IMR-90 (cell line): ENCODE results near the gene SSBP3. TPM values are rescaled to one million over a fixed set of nuclear protein-coding genes. Genes with fewer than 3 reads are reported as not detected.

ENCODE experiments used
- ATAC-seq: fragments of 200-7000 bp; cut with Tn5 transposase; 2 replicates; pipeline ENCODE4 v1.9.1; 2020; ENCODE audit warnings: low read depth, mild to moderate bottlenecking, moderate library complexity
- BruUV-seq: library from RNA; stranded (reverse); fragments of 400-500 nt; replicated peaks from 2 replicates; lab custom pipeline; 2021; lab: Mats Ljungman, UMichigan
- CTCF ChIA-PET: fragments of 300-600 bp; formaldehyde crosslinking; extraction: SDS; loops from one replicate; lab custom pipeline; 2021; ENCODE audit warnings: antibody characterized with exemption; lab: Yijun Ruan, JAX
- POLR2A ChIA-PET: fragments of 300-600 bp; sonication (Branson Sonifier 250); formaldehyde crosslinking; loops from one replicate; lab custom pipeline; 2022; ENCODE audit warnings: antibody characterized with exemption; ENCODE audit not compliant: unreplicated experiment; lab: Charles Lee
- DNase-seq: peaks from one replicate; pipeline ENCODE4 v3.0.0; 2013
- H2AFZ ChIP-seq: replicated peaks from 2 replicates; pipeline ENCODE3; 2013; ENCODE audit warnings: low read length, mild to moderate bottlenecking; ENCODE audit not compliant: poor library complexity
- H2AK5ac ChIP-seq: 2 replicates; pipeline ENCODE4 v1.6.1; 2013; ENCODE audit warnings: low read depth, low read length, inconsistent platforms
- H2AK9ac ChIP-seq: replicated peaks from 2 replicates; pipeline ENCODE3; 2013; ENCODE audit warnings: mild to moderate bottlenecking, low read depth, low read length, moderate library complexity; ENCODE audit not compliant: poor library complexity
- H2BK120ac ChIP-seq: 2 replicates; pipeline ENCODE4 v1.6.1; 2013; ENCODE audit warnings: low read depth, low read length, inconsistent platforms
- H2BK15ac ChIP-seq: 3 replicates; pipeline ENCODE4 v1.6.1; 2013; ENCODE audit warnings: low read depth, low read length, inconsistent platforms
- H2BK20ac ChIP-seq: 2 replicates; pipeline ENCODE4 v1.6.1; 2013; ENCODE audit warnings: low read depth, mild to moderate bottlenecking, inconsistent platforms, low read length, moderate library complexity
- H2BK5ac ChIP-seq: 2 replicates; pipeline ENCODE4 v1.6.1; 2013; ENCODE audit warnings: mild to moderate bottlenecking, low read depth, low read length, inconsistent platforms; ENCODE audit not compliant: poor library complexity, severe bottlenecking
- H3K14ac ChIP-seq: replicated peaks from 2 replicates; pipeline ENCODE4 v1.6.1; 2013; ENCODE audit warnings: low read depth, low read length, inconsistent platforms
- H3K18ac ChIP-seq: 2 replicates; pipeline ENCODE4 v1.6.1; 2013; ENCODE audit warnings: low read depth, low read length, control low read depth
- H3K23ac ChIP-seq: 2 replicates; pipeline ENCODE4 v1.6.1; 2013; ENCODE audit warnings: low read depth, low read length, inconsistent platforms
- H3K27ac ChIP-seq: 2 replicates; pipeline ENCODE4 v1.5.1; 2013; ENCODE audit warnings: mild to moderate bottlenecking, control low read depth, low read length; ENCODE audit not compliant: insufficient read depth
- H3K27me3 ChIP-seq: 2 replicates; pipeline ENCODE4 v1.6.1; 2013; ENCODE audit warnings: low read length; ENCODE audit not compliant: control insufficient read depth, insufficient read depth
- H3K36me3 ChIP-seq: 2 replicates; pipeline ENCODE4 v1.6.1; 2013; ENCODE audit warnings: low read length, mixed read lengths; ENCODE audit not compliant: control insufficient read depth, insufficient read depth
- H3K4ac ChIP-seq: 2 replicates; pipeline ENCODE4 v1.6.1; 2013; ENCODE audit warnings: low read depth, low read length, inconsistent platforms
- H3K4me1 ChIP-seq: 2 replicates; pipeline ENCODE4 v1.6.1; 2013; ENCODE audit warnings: low read length, mixed read lengths; ENCODE audit not compliant: control insufficient read depth, insufficient read depth
- H3K4me2 ChIP-seq: 2 replicates; pipeline ENCODE4 v1.6.1; 2013; ENCODE audit warnings: low read depth, mild to moderate bottlenecking, control low read depth, low read length, moderate library complexity
- H3K4me3 ChIP-seq: 2 replicates; pipeline ENCODE4 v1.5.1; 2013; ENCODE audit warnings: low read depth, mild to moderate bottlenecking, control low read depth, low read length, moderate library complexity; ENCODE audit not compliant: insufficient read depth
- H3K56ac ChIP-seq: 2 replicates; pipeline ENCODE4 v1.6.1; 2013; ENCODE audit warnings: low read length, inconsistent platforms; ENCODE audit not compliant: insufficient read depth; ENCODE audit errors: extremely low read depth
- H3K79me1 ChIP-seq, 2 experiments: 2 replicates each; pipeline ENCODE4 v1.6.1; 2013; ENCODE audit warnings: low read length in 2 of 2, inconsistent platforms in 1 of 2, low read depth in 1 of 2
- H3K9ac ChIP-seq: 2 replicates; pipeline ENCODE4 v1.6.1; 2013; ENCODE audit warnings: low read depth, low read length, control low read depth
- H3K9me1 ChIP-seq: 2 replicates; pipeline ENCODE4 v1.6.1; 2013; ENCODE audit warnings: low read length, inconsistent platforms; ENCODE audit not compliant: insufficient read depth
- H3K9me3 ChIP-seq: 2 replicates; pipeline ENCODE4 v1.6.1; 2013; ENCODE audit warnings: low read length; ENCODE audit not compliant: control insufficient read depth, insufficient read depth
- H4K20me1 ChIP-seq: 2 replicates; pipeline ENCODE4 v1.6.1; 2013; ENCODE audit warnings: low read length, inconsistent platforms; ENCODE audit not compliant: insufficient read depth
- H4K5ac ChIP-seq: 2 replicates; pipeline ENCODE4 v1.6.1; 2013; ENCODE audit warnings: mild to moderate bottlenecking, low read depth, low read length, control low read depth
- H4K8ac ChIP-seq, 2 experiments: 2 replicates each; pipeline ENCODE4 v1.6.1; 2013; ENCODE audit warnings: low read depth in 2 of 2, low read length in 2 of 2, control low read depth in 1 of 2, inconsistent platforms in 1 of 2
- H4K91ac ChIP-seq: 2 replicates; pipeline ENCODE4 v1.6.1; 2013; ENCODE audit warnings: low read depth, low read length, inconsistent platforms; ENCODE audit not compliant: insufficient read depth
- BHLHE40 ChIP-seq: fragments of 150-350 bp; IDR thresholded peaks from 2 replicates; pipeline ENCODE4 v1.6.1; 2016; ENCODE audit warnings: mild to moderate bottlenecking, low read depth, low read length
- CEBPB ChIP-seq: IDR thresholded peaks from 2 replicates; pipeline ENCODE4 v1.6.1; 2012; ENCODE audit warnings: low read depth, low read length, improper control_type of control experiment
- CHD1 ChIP-seq: IDR thresholded peaks from 2 replicates; pipeline ENCODE4 v1.6.1; 2012; ENCODE audit warnings: low read depth, low read length, improper control_type of control experiment
- CTCF ChIP-seq: conservative IDR thresholded peaks from 2 replicates; pipeline ENCODE4 v1.5.1; 2012; ENCODE audit warnings: mild to moderate bottlenecking, low read depth, low read length, improper control_type of control experiment
- ELK1 ChIP-seq: fragments of 150-350 bp; IDR thresholded peaks from 2 replicates; pipeline ENCODE4 v1.6.1; 2016; ENCODE audit warnings: low read depth, mild to moderate bottlenecking, low read length, moderate library complexity, borderline replicate concordance
- FOS ChIP-seq: fragments of 150-350 bp; IDR thresholded peaks from 2 replicates; pipeline ENCODE4 v1.6.1; 2016; ENCODE audit warnings: low read depth, low read length
- MAFK ChIP-seq: IDR thresholded peaks from 2 replicates; pipeline ENCODE4 v1.6.1; 2012; ENCODE audit warnings: low read depth, low read length, improper control_type of control experiment
- MAZ ChIP-seq: IDR thresholded peaks from 2 replicates; pipeline ENCODE4 v1.6.1; 2012; ENCODE audit warnings: low read depth, mild to moderate bottlenecking, low read length, improper control_type of control experiment, moderate library complexity, borderline replicate concordance
- MXI1 ChIP-seq: IDR thresholded peaks from 2 replicates; pipeline ENCODE4 v1.6.1; 2012; ENCODE audit warnings: low read depth, mild to moderate bottlenecking, low read length, moderate library complexity, borderline replicate concordance
- NFE2L2 ChIP-seq: fragments of 150-350 bp; IDR thresholded peaks from 2 replicates; pipeline ENCODE4 v1.6.1; 2016; ENCODE audit warnings: low read depth, mild to moderate bottlenecking, low read length
- POLR2A ChIP-seq: IDR thresholded peaks from 2 replicates; pipeline ENCODE4 v1.6.1; 2012; ENCODE audit warnings: mild to moderate bottlenecking, low read depth, low read length
- RAD21 ChIP-seq: IDR thresholded peaks from 2 replicates; pipeline ENCODE4 v1.6.1; 2012; ENCODE audit warnings: low read length, improper control_type of control experiment
- RCOR1 ChIP-seq: IDR thresholded peaks from 2 replicates; pipeline ENCODE4 v1.6.1; 2012; ENCODE audit warnings: mild to moderate bottlenecking, low read length, improper control_type of control experiment; ENCODE audit not compliant: insufficient replicate concordance
- RFX5 ChIP-seq: IDR thresholded peaks from 2 replicates; pipeline ENCODE4 v1.8.0; 2012; ENCODE audit warnings: low read depth, mild to moderate bottlenecking, low read length, moderate library complexity
- SMC3 ChIP-seq: fragments of 150-350 bp; IDR thresholded peaks from 2 replicates; pipeline ENCODE4 v1.6.1; 2016; ENCODE audit warnings: low read depth, mild to moderate bottlenecking, antibody characterized with exemption, low read length, moderate library complexity
- USF2 ChIP-seq: fragments of 150-350 bp; IDR thresholded peaks from 2 replicates; pipeline ENCODE4 v1.6.1; 2017; ENCODE audit warnings: mild to moderate bottlenecking, antibody characterized with exemption, low read length, low read depth
- WGBS, 2 experiments: methylation state at CpG; one replicate each; pipeline versions ENCODE4 v1.1.5 to v1.1.7; 2013; ENCODE audit warnings: missing lambda C conversion rate in 2 of 2; ENCODE audit not compliant: insufficient read length in 1 of 2; ENCODE audit errors: extremely low coverage in 2 of 2; 5-methylcytosine and 5-hydroxymethylcytosine counted together
- dilution Hi-C: fragments of 300-500 bp; cut with HindIII; formaldehyde crosslinking; loops from one replicate; pipeline ENCODE4 v1.14.3; 2018; ENCODE audit warnings: low sequenced_read_pairs; ENCODE audit not compliant: unreplicated experiment
- in situ Hi-C: fragments of 300-500 bp; cut with MboI; formaldehyde crosslinking; loops from 3 replicates; pipeline ENCODE4 v1.14.3; 2019; ENCODE audit warnings: low sequenced_read_pairs, inconsistent platforms, mixed read lengths
- intact Hi-C: fragments of 100-400 bp; cut with micrococcal nuclease; formaldehyde crosslinking; loops from 2 replicates; pipeline ENCODE4 v1.10.0; 2022
- polyA plus RNA-seq, 3 experiments: library from polyadenylated mRNA; depleted of rRNA; stranded (reverse); fragments of >200 nt; gene quantifications; 2 replicates each; pipeline ENCODE4 v1.2.3, GENCODE V29; 2012; ENCODE audit warnings: low replicate concordance in 1 of 3
- total RNA-seq: library from RNA; depleted of rRNA; stranded (reverse); fragments of >200 nt; gene quantifications from 2 replicates; pipeline ENCODE4 v1.2.3, GENCODE V29; 2012

SSBP3 gene
- total and polyA plus RNA-seq, 2 of the 4 experiments (the other 2 are of a cell fraction): 10.9 to 39.6 TPM

- H3K18ac ChIP-seq: no peak overlapping the region
- in situ Hi-C loops: no loop called here
- 100% methylated on average over 2 of the region's 5 CpGs; no CpG with 5 or more reads in 1 of the 2 experiments for WGBS, 2 experiments
- no peak for ATAC-seq
- peaks cover 46 to 100% of the 10 kb centered on the region in 2 experiments for H3K79me1 ChIP-seq
- H3K27me3 ChIP-seq: no peaks in the 10 kb centered on the region
- H2AK5ac ChIP-seq: no peak overlapping the region
- peaks cover 56% of the 10 kb centered on the region for H4K20me1 ChIP-seq
- intact Hi-C loops: no loop called here
- no peak overlapping the region for H3K9ac ChIP-seq
- peaks cover 18% of the 10 kb centered on the region for H3K4me1 ChIP-seq
- BruUV-seq: no TSS peak
- no peak overlapping the region for H2AFZ ChIP-seq
- H3K4me2 ChIP-seq: no peak overlapping the region
- H2AK9ac ChIP-seq: no peak overlapping the region
- H3K4ac ChIP-seq: no peak overlapping the region
- H3K56ac ChIP-seq: no peak overlapping the region
- H3K27ac ChIP-seq: no peak overlapping the region
- H3K23ac ChIP-seq: no peak overlapping the region
- H2BK15ac ChIP-seq: no peak overlapping the region
- CTCF ChIA-PET: no interaction called here
- no peaks in the 10 kb centered on the region; the same call in 1 of the 2 replicates for H3K36me3 ChIP-seq
- DNase-seq: no peak
- H2BK120ac ChIP-seq: no peak overlapping the region
- POLR2A ChIA-PET: no interaction called here
- TF ChIP-seq FOS (no peak), RAD21 (no peak), SMC3 (no peak), MAZ (no peak), CHD1 (no peak), ELK1 (no peak), CEBPB (no peak), CTCF (no peak), RCOR1 (no peak), MAFK (no peak), NFE2L2 (no peak), BHLHE40 (no peak), POLR2A (no peak), MXI1 (no peak), RFX5 (no peak), USF2 (no peak)
- no peak overlapping the region for H3K14ac ChIP-seq
- H3K9me3 ChIP-seq: no peaks in the 10 kb centered on the region
- H2BK5ac ChIP-seq: no peak overlapping the region
- no peak overlapping the region for H2BK20ac ChIP-seq
- H3K9me1 ChIP-seq: peaks cover 46% of the 10 kb centered on the region
- H4K5ac ChIP-seq: no peak overlapping the region
- H4K8ac ChIP-seq: no peak overlapping the region
- H3K4me3 ChIP-seq: no peak overlapping the region
- dilution Hi-C loops: no loop called here
- H4K91ac ChIP-seq: no peak overlapping the region
Observed at GRCh38 chr1:54302549-54302948, 103.6 kb downstream of the SSBP3 start.
